RPMI7951 (cell line): ENCODE data around the gene SLC27A2. TPM values are rescaled to one million over a fixed set of nuclear protein-coding genes. Genes with fewer than 3 reads are reported as not detected.
"Not testable (repeated sequence)": the region's sequence is repeated elsewhere in the genome, so short reads cannot be mapped to it uniquely, and the experiment has no call there.

Experiments used
- DNase-seq: peaks from one replicate; pipeline ENCODE4 v3.0.0-alpha.2; 2012; ENCODE audit warnings: low read depth
- total RNA-seq: library from RNA; depleted of rRNA; stranded (reverse); fragments of >200 nt; shearing (Covaris generic); gene quantifications from 2 replicates; pipeline ENCODE4 v1.2.3, GENCODE V29; 2014

The SLC27A2 gene
- total RNA-seq, 1 experiment from 2014 or later = not detected

DNA sequence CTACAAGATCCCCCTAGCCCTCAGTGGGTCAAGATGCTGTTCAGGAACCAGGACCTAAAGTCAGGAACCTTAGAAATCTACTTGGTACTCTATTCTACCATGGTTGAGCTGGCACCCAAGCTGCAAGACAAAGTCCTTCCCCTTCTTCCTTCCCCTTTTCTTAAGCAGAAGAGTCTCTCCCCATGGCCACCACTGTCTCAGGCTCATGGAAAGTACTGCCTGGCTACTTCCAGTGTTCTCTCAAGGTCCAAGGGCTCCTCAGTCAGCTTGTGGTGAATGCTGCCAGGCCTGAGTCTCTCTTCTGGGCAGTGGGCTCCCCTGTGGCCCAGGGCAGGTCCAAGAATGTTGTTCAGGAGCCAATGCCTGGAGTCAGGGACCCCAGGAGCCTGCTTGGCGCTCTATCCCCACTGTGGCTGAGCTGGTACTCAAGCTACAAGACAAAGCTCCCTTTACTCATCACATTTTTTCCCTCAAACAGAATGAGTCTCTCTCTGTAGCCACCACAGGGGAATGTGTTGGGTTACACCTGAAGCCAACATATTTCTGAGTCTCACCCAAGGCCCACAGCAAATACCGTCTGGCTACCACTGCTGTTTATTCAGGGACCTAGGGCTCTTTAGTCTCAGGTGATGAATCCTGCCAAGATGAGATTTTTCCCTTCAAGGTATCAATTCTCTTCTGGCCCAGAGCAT, 18.1 kb upstream of the SLC27A2 start:
- no peak for DNase-seq

DNA sequence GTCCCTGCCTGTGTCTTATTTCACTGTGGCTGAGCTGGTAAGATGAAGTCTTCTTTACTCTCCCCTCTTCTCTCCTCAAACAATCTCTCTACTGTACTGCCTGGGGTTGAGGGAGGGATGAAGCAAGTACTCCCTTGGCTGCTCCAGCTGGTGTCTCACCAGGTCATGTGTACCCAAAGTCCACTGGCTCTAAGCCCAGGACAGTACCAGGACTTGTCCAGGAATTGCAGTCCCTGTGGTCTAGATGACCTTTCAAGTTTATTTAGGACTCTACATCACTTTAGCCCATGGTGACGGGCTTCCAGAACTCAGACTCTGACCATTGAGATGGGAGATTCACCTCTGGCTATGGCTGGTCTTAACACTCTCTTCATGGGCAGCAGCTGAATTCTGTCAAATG, 17.5 kb upstream of the SLC27A2 start:
- DNase-seq = peak; percentile 68

DNA sequence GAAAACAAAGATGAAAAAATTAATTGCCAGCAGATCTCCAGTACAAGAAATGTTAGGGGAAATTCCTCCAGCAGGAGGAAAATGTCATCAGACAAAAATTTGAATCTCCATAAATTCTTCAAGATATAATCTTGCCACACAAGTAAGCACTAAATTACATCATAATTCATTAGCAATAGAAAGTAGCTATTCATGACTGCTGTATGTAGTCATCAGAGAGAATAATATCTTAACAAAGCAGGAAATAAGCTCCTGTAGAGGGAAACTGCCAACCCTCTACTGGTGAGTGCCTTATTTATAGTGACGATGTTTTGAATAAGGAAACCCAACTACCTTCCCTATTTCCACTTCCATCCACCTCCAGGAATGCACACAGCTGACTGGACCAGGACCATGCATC, 15.8 kb upstream of the SLC27A2 start:
- DNase-seq = peak; percentile 46

DNA sequence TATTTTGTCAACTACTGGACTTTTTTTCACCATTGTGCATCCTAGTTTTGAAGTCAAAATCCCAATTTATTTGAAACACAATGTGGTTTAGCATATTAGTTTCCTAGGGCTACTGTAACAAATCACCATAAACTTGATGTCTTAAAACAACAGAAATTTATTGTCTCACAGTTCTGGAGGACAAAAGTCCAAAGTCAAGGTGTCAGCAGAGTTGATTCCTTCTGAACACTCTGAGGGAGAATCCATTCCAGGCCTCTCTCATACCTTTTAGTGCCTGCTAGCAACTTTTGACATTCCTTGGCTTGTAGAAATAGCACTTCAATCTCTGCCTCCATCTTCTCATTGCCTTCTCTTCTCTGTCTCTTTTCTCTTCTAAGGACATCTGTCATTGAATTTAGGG, 14.9 kb upstream of the SLC27A2 start:
- no peak for DNase-seq

GRCh38 chr15:50168379-50168778, 13.6 kb upstream of the SLC27A2 start:
- DNase-seq = no peak

DNA sequence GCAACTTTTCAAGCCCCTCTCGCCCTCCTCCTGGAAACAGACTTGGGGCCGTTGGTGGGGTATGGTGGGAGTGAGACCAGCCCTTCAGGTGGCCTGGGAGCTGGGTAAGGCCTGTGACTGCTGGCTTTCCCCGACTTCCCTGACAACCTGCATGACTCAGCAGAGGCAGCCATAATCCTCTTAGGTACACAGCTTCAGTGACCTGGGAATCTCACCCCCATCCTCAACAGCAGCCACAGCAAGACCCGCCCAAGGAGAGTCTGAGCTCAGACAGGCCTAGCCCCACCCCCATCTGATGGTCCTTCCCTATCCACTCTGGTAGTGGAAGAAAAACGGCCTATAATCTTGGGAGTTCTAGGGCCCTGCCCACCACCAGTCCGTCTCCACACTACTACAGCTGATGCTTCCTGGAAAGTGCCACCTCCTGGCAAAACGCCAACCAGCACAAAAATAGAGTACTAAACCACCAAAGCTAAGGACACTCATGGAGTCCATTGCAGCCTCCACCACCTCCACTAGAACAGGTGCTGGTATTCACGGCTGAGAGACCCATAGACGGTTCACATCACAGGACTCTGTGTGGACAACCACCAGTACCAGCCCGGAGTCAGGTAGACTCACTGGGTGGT, 13.1 kb upstream of the SLC27A2 start:
- no peak for DNase-seq

- DNase-seq = not testable (repeated sequence)
Measured at GRCh38 chr15:50172360-50172895, 9.6 kb upstream of the SLC27A2 start.

DNA sequence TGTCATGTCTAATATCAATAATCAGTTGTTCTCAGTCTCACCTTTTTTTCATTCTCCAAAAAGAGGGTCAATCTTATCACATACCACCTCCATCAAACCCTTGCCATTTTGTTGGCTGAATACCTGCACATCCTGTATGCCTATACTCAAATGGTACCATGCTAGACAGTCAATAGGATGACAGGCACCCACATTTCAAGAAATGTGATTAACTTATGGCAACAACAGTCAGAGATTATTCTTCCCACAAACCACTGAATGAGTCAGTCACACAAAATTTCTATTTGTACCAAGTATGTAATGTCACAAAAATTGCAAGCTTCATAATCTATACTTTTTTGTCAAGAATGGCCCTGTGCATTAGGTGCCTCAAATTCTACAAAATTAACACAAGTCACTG, 5.1 kb upstream of the SLC27A2 start:
- no peak for DNase-seq

- DNase-seq = peak; percentile 41
Measured at GRCh38 chr15:50180091-50180490, 1.9 kb upstream of the SLC27A2 start.

- DNase-seq = no peak
Measured at GRCh38 chr15:50180582-50180981, 1.4 kb upstream of the SLC27A2 start.

GRCh38 chr15:50181201-50181968, 611 bp upstream of the SLC27A2 start:
- no peak for DNase-seq

- no peak for DNase-seq
Measured at GRCh38 chr15:50182219-50183013, 420 bp downstream of the SLC27A2 start.

DNA sequence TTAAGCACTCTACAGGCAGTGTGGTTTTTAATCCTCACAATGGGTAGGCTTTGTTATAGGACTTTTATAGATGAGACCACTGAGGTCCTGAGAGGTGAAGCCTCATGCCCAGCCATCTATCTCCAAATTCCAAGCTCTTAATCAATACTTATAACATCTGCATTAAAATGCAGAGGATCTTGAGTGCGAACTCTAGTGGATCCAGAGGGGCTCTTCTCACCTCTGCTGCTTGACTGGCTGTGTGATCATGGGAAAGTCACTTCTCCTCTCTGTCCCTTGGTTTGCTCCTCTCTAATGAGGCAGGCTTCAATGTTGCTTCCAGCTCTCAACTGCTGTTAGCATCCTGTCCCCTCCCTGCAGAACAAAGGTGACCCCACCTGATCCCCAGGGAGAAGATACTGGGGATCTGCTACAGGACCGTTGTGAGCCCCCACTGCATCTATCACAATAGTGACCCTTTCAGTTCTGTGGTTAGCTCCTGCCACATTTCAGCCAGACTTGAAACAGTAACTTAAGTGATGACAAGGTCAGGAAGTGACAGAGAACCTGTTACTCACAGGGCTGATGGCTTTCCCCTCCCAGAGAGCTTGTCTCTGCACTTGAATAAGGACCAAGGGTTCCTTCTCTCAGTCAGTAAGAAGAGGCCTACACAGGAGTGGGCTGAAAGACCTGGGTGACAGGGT, 1.3 kb downstream of the SLC27A2 start:
- no peak for DNase-seq

DNA sequence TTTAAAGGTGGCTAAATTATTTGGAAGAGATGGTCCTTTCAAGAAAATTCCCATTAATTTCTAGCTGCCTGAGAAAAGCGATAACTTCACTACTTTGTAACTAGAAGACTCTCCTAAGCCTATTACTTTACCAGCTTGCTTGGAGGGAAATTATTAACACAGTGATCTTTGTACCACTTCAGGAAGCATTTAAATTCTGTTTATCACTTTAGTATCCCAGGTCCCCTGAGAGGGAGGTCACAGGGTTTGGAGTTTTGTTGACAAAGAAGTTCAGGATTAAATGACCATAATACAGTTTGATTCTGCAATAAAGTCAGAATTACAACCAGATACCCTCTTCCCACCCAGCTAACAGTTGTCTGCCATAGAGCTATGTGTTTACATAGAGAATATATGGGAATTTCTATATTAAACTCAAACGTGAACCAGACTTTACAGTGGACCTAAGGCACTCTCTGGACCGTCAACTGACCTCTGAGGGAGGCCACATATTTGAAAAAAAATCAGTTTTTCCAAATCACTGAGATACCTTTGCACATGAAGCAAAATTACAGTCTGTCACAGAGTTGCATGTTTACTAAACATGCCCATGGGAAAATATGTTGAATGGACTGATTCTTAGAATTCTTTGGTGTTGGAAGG, 3.0 kb downstream of the SLC27A2 start:
- DNase-seq = no peak

GRCh38 chr15:50186090-50186489, 4.1 kb downstream of the SLC27A2 start:
- no peak for DNase-seq

GRCh38 chr15:50186752-50187151, 4.8 kb downstream of the SLC27A2 start:
- no peak for DNase-seq

- DNase-seq = no peak
Measured at GRCh38 chr15:50187525-50187924, 5.5 kb downstream of the SLC27A2 start.

GRCh38 chr15:50187997-50188396, 6.0 kb downstream of the SLC27A2 start:
- no peak for DNase-seq

DNA sequence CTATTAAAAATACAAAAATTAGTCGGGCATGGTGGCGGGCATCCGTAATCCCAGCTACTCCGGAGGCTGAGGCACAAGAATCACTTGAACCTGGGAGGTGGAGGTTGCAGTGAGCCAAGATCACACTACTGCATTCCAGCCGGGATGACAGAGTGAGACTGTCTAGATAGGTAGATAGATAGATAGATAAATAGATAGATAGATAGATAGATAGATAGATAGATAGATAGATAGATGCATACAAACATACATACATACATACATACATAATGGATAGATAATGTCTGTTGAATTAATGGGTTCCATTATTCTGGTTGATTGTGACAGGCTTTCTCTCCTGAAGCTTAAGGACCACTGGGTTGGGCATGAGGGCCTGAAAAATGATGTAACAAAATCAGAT, 6.8 kb downstream of the SLC27A2 start:
- not testable (repeated sequence) for DNase-seq

DNA sequence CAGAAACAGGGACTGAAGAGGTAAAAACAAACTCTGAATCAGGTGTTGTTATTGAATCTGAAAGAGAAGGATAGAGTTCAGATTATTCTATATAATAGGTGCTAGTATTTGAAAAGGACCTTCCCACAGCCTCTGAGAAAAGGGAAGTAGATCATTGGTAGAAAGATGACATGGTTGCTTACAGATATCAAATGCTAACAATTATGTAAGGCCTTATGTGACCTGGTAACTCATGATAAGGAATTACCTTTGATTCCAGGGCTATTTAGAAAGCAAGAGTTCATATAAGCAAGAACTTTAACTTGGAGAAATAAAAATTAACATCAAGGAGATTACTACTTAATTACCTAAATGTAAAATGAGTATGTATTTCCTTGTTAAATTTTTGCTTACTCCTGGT, 7.6 kb downstream of the SLC27A2 start:
- no peak for DNase-seq

DNA sequence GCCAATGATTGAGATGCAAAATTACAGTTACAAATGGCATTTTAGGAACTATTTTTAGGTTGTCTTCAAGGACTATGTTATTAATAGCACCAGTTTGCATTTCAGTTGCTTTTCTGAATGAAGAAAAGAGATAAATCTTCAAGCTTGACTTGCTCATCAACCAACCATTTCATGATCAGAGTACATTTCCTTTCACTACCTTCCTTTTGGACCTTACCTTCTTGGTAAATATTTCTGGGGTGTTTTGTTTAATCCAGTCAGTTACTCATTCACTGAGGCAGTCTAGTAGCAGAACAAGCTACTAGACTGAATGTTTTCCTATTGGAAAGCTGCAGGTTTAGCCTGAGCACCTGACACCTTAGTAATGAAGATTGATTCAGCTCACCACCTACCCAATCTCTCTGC, 8.2 kb downstream of the SLC27A2 start:
- no peak for DNase-seq
